Sigmoid colon (tissue), 4 donors: ENCODE measurements around the gene AP2S1.

ENCODE experiments used
- CTCF ChIP-seq, 4 experiments: fragments of 450-650 bp in 3 of 4; fragments of 200-600 bp in 1 of 4; IDR thresholded peaks; one replicate each; pipeline ENCODE4 v1.5.1; 2016 to 2019; ENCODE audit warnings: antibody characterized with exemption in 4 of 4, mild to moderate bottlenecking in 3 of 4, moderate library complexity in 2 of 4
- EP300 ChIP-seq, 4 donors: sonication (generic); formaldehyde crosslinking; IDR thresholded peaks; one replicate each; pipeline ENCODE4 v1.6.1; 2017; ENCODE audit warnings: antibody characterized with exemption in 4 of 4

GRCh38 chr19:46863818-46864629 is 13.4 kb upstream of the AP2S1 start:
- TF ChIP-seq CTCF (IDR thresholded peaks at IDR 0.05), result no peak
- no peak for TF ChIP-seq EP300 (IDR thresholded peaks at IDR 0.05)
